H9 (cell line): ENCODE measurements around the gene GORASP1. TPM values are rescaled to one million over a fixed set of nuclear protein-coding genes. Genes with fewer than 3 reads are reported as not detected.
A peak's percentile ranks its signal among the peaks of the same experiment; 100 is the strongest.

ENCODE experiments used
- DNase-seq: peaks from one replicate; pipeline ENCODE4 v3.0.0-alpha.2; 2017
- H2AFZ ChIP-seq: one replicate; pipeline ENCODE4 v1.6.1; 2013; ENCODE audit warnings: mild to moderate bottlenecking, low read length, control low read depth, moderate library complexity
- H2AK5ac ChIP-seq: 2 replicates; pipeline ENCODE4 v1.6.1; 2013; ENCODE audit warnings: low read length, control low read depth, mixed read lengths; ENCODE audit not compliant: insufficient read length
- H2BK120ac ChIP-seq: one replicate; pipeline ENCODE4 v1.6.1; 2013; ENCODE audit warnings: low read depth, mild to moderate bottlenecking, low read length, control low read depth, inconsistent platforms; ENCODE audit not compliant: poor library complexity, severe bottlenecking
- H2BK12ac ChIP-seq: 2 replicates; pipeline ENCODE4 v1.6.1; 2013; ENCODE audit warnings: low read length, control low read depth, mixed read lengths, low read depth; ENCODE audit not compliant: insufficient read length
- H2BK15ac ChIP-seq: 2 replicates; pipeline ENCODE4 v1.6.1; 2013; ENCODE audit warnings: low read depth, low read length, control low read depth
- H2BK20ac ChIP-seq: one replicate; pipeline ENCODE4 v1.6.1; 2013; ENCODE audit warnings: low read depth, mild to moderate bottlenecking, low read length, control low read depth, inconsistent platforms; ENCODE audit not compliant: poor library complexity, severe bottlenecking
- H2BK5ac ChIP-seq: 2 replicates; pipeline ENCODE4 v1.6.1; 2013; ENCODE audit warnings: low read length, control low read depth, mixed read lengths; ENCODE audit not compliant: insufficient read length
- H3K14ac ChIP-seq: 2 replicates; pipeline ENCODE4 v1.6.1; 2013; ENCODE audit warnings: low read length, control low read depth; ENCODE audit not compliant: insufficient read depth
- H3K18ac ChIP-seq: 2 replicates; pipeline ENCODE4 v1.6.1; 2013; ENCODE audit warnings: low read depth, mild to moderate bottlenecking, mixed read lengths, low read length, control low read depth; ENCODE audit not compliant: insufficient read length
- H3K23ac ChIP-seq: 2 replicates; pipeline ENCODE4 v1.6.1; 2013; ENCODE audit warnings: low read length, control low read depth, mixed read lengths, low read depth; ENCODE audit not compliant: insufficient read length
- H3K23me2 ChIP-seq: 2 replicates; pipeline ENCODE4 v1.6.1; 2013; ENCODE audit warnings: low read depth, mild to moderate bottlenecking, mixed read lengths, low read length, control low read depth; ENCODE audit not compliant: insufficient read length, poor library complexity, severe bottlenecking
- H3K27ac ChIP-seq: 2 replicates; pipeline ENCODE4 v1.5.1; 2013; ENCODE audit warnings: low read length, control low read depth, mixed read lengths, low read depth; ENCODE audit not compliant: insufficient read length
- H3K27me3 ChIP-seq: 2 replicates; pipeline ENCODE4 v1.6.1; 2013; ENCODE audit warnings: low read length, control low read depth, inconsistent platforms; ENCODE audit not compliant: insufficient read depth
- H3K4ac ChIP-seq: 2 replicates; pipeline ENCODE4 v1.6.1; 2013; ENCODE audit warnings: low read depth, mild to moderate bottlenecking, control low read depth, inconsistent platforms, low read length, moderate library complexity
- H3K4me1 ChIP-seq: 2 replicates; pipeline ENCODE4 v1.6.1; 2013; ENCODE audit warnings: low read length, control low read depth, inconsistent platforms; ENCODE audit not compliant: insufficient read depth
- H3K4me2 ChIP-seq: 2 replicates; pipeline ENCODE4 v1.6.1; 2013; ENCODE audit warnings: low read length, control low read depth, mixed read lengths; ENCODE audit not compliant: insufficient read length, insufficient read depth
- H3K56ac ChIP-seq: 2 replicates; pipeline ENCODE4 v1.6.1; 2013; ENCODE audit warnings: low read depth, mild to moderate bottlenecking, mixed read lengths, low read length, control low read depth; ENCODE audit not compliant: insufficient read length
- H3K79me1 ChIP-seq: 2 replicates; pipeline ENCODE4 v1.6.1; 2013; ENCODE audit warnings: low read depth, mild to moderate bottlenecking, moderate library complexity, low read length, control low read depth, inconsistent platforms; ENCODE audit not compliant: insufficient read depth, poor library complexity, severe bottlenecking
- H3K79me2 ChIP-seq: 2 replicates; pipeline ENCODE4 v1.6.1; 2013; ENCODE audit warnings: low read length, control low read depth, inconsistent platforms; ENCODE audit not compliant: insufficient read depth
- H3K9ac ChIP-seq: 2 replicates; pipeline ENCODE4 v1.6.1; 2013; ENCODE audit warnings: low read length, control low read depth, mixed read lengths; ENCODE audit not compliant: insufficient read length; ENCODE audit errors: extremely low read depth
- H3K9me3 ChIP-seq: one replicate; pipeline ENCODE4 v1.6.1; 2013; ENCODE audit warnings: low read depth, low read length, inconsistent platforms; ENCODE audit not compliant: control insufficient read depth
- H3T11ph ChIP-seq: one replicate; pipeline ENCODE4 v1.6.1; 2013; ENCODE audit warnings: mild to moderate bottlenecking, low read length, control low read depth, inconsistent platforms
- H4K20me1 ChIP-seq: one replicate; pipeline ENCODE4 v1.6.1; 2013; ENCODE audit not compliant: control insufficient read depth, insufficient read length, insufficient read depth
- H4K5ac ChIP-seq: 2 replicates; pipeline ENCODE4 v1.6.1; 2013; ENCODE audit warnings: low read depth, mild to moderate bottlenecking, mixed read lengths, low read length, control low read depth; ENCODE audit not compliant: insufficient read length
- H4K8ac ChIP-seq: replicated peaks from 2 replicates; pipeline ENCODE4 v1.6.1; 2013; ENCODE audit warnings: low read length, control low read depth, mixed read lengths, low read depth; ENCODE audit not compliant: insufficient read length
- H4K91ac ChIP-seq: 2 replicates; pipeline ENCODE4 v1.6.1; 2013; ENCODE audit warnings: low read depth, mild to moderate bottlenecking, moderate library complexity, mixed read lengths, low read length, control low read depth; ENCODE audit not compliant: insufficient read length
- H3K27ac Mint-ChIP-seq, 3 experiments: 2 replicates in 2 of 3; 3 replicates in 1 of 3; pipeline ENCODE4 v1.8.0; 2020 to 2021; ENCODE audit warnings: mixed read lengths in 3 of 3, mild to moderate bottlenecking in 1 of 3, moderate library complexity in 1 of 3
- H3K27me3 Mint-ChIP-seq: 2 replicates; pipeline ENCODE4 v1.8.0; 2021; ENCODE audit warnings: low read depth, mild to moderate bottlenecking, moderate library complexity, mixed read lengths
- H3K36me3 Mint-ChIP-seq, 3 experiments: 2 replicates in 2 of 3; 3 replicates in 1 of 3; pipeline ENCODE4 v1.8.0; 2020 to 2021; ENCODE audit warnings: low read depth in 3 of 3, mixed read lengths in 3 of 3; ENCODE audit not compliant: insufficient read depth in 1 of 3
- H3K4me1 Mint-ChIP-seq, 2 experiments: 2 replicates each; pipeline ENCODE4 v1.8.0; 2020; ENCODE audit warnings: mixed read lengths in 2 of 2
- H3K4me3 Mint-ChIP-seq, 2 experiments: 2 replicates in 1 of 2; 3 replicates in 1 of 2; pipeline ENCODE4 v1.8.0; 2020 to 2021; ENCODE audit warnings: mild to moderate bottlenecking in 2 of 2, mixed read lengths in 2 of 2, moderate library complexity in 1 of 2
- H3K9me3 Mint-ChIP-seq, 2 experiments: 2 replicates in 1 of 2; 3 replicates in 1 of 2; pipeline ENCODE4 v1.8.0; 2020; ENCODE audit warnings: mild to moderate bottlenecking in 2 of 2, mixed read lengths in 2 of 2, moderate library complexity in 1 of 2
- WGBS: extraction: QIAGEN DNeasy Blood & Tissue Kit; methylation state at CpG from one replicate; pipeline ENCODE4 v1.1.7; 2013; ENCODE audit warnings: missing lambda C conversion rate, low lambda C conversion rate, mixed read lengths; ENCODE audit not compliant: insufficient read length; ENCODE audit errors: extremely low coverage; 5-methylcytosine and 5-hydroxymethylcytosine counted together
- total RNA-seq: library from RNA; stranded (reverse); gene quantifications from 2 replicates; pipeline ENCODE4 v1.2.1, GENCODE V29; 2021
- TF ChIP-seq, protein P1 (sequence below): fragments of 200-600 bp; sonication (generic); conservative IDR thresholded peaks from 3 replicates; pipeline ENCODE4 v1.8.0; 2021; ENCODE audit warnings: antibody characterized with exemption, mild to moderate bottlenecking

Gene GORASP1
- total RNA-seq, 1 experiment from 2014 or later: 37.4 TPM

DNA sequence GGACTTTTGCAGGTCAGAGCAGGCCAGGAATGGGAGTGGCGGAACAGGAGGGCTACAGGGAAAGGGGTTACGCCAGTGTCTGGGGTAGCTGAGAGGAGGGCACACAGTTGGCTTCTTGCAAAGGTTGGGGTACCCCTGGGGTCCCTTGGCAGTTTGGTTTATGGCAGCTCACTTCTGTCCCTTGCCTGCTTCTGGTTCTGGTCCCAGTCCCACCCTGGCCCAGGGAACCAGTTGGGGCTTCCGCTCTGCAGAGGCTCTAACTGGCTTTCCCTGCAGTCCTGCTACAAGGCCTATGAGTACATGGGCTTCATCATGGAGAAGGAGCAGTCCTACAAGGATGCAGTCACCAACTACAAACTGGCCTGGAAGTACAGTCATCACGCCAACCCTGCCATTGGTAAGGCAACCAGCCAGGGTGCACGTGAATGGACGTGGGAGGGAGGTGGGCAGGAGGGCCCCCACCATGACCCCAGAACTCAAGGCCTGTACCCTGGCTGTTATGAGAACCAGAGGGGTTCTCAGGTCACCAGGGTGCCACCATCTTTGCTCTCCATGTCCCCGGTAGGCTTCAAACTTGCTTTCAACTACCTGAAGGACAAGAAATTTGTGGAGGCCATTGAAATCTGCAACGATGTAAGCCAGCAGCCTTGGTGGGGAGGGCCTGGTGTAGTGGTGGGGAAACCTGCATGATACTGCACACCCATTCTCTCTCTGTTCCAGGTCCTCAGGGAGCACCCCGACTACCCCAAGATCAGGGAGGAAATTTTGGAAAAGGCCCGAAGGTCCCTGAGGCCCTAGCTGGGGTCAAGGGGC lies 30.8 kb upstream of the GORASP1 start:
- Mint-ChIP-seq H3K27ac (peak overlapping the region in 1 of 3 experiments; percentile 65; a peak in 2 of 7 replicates), H3K4me1 (peaks cover 2% of the 10 kb centered on the region in 2 experiments; a peak in 2 of 4 replicates)
- H3K18ac ChIP-seq: no peak overlapping the region

More for the DNA sequence above, 30.8 kb upstream of the GORASP1 start:
- Mint-ChIP-seq H3K36me3 (peaks cover 4 to 15% (median 8%) of the 10 kb centered on the region in 3 experiments; a peak in 5 of 7 replicates), H3K27me3 (no peaks in the 10 kb centered on the region), H3K4me3 (no peak overlapping the region), H3K9me3 (no peaks in the 10 kb centered on the region)
- Histone ChIP-seq H3K23me2 (no peaks in the 10 kb centered on the region), H3K27ac (no peak overlapping the region), H2BK15ac (no peak overlapping the region), H2BK5ac (no peak overlapping the region), H3K14ac (no peak overlapping the region), H4K91ac (no peak overlapping the region), H3K9me3 (no peaks in the 10 kb centered on the region), H3K4me1 (no peaks in the 10 kb centered on the region), H3K56ac (no peak overlapping the region), H2BK20ac (no peak overlapping the region), H3K4ac (no peak overlapping the region), H4K8ac (no peak overlapping the region), H3K9ac (no peak overlapping the region), H3K4me2 (no peak overlapping the region), H3K79me1 (no peaks in the 10 kb centered on the region), H2BK120ac (no peak overlapping the region), H3K23ac (no peak overlapping the region), H2AK5ac (no peak overlapping the region), H4K20me1 (no peaks in the 10 kb centered on the region), H3K27me3 (no peaks in the 10 kb centered on the region), H2AFZ (no peak overlapping the region), H3T11ph (no peak overlapping the region), H2BK12ac (no peak overlapping the region), H4K5ac (no peak overlapping the region), H3K79me2 (no peaks in the 10 kb centered on the region)
- DNase-seq: peak; percentile 20
- TF ChIP-seq, protein P1, sequence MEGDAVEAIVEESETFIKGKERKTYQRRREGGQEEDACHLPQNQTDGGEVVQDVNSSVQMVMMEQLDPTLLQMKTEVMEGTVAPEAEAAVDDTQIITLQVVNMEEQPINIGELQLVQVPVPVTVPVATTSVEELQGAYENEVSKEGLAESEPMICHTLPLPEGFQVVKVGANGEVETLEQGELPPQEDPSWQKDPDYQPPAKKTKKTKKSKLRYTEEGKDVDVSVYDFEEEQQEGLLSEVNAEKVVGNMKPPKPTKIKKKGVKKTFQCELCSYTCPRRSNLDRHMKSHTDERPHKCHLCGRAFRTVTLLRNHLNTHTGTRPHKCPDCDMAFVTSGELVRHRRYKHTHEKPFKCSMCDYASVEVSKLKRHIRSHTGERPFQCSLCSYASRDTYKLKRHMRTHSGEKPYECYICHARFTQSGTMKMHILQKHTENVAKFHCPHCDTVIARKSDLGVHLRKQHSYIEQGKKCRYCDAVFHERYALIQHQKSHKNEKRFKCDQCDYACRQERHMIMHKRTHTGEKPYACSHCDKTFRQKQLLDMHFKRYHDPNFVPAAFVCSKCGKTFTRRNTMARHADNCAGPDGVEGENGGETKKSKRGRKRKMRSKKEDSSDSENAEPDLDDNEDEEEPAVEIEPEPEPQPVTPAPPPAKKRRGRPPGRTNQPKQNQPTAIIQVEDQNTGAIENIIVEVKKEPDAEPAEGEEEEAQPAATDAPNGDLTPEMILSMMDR: no peak
- no CpG with 5 or more reads among the region's 10 CpGs for WGBS
